GM23338 (cell line): Measurements from ENCODE around the gene UBR2.

ENCODE experiments used
- CREB1 ChIP-seq: fragments of 250-450 bp; sonication (Bioruptor Pico); IDR thresholded peaks from 2 replicates; pipeline ENCODE4 v1.5.0; 2020; ENCODE audit warnings: low read depth, mild to moderate bottlenecking, moderate library complexity
- CTCF ChIP-seq, 2 experiments: fragments of 200-600 bp in 1 of 2; sonication (generic) in 1 of 2; conservative IDR thresholded peaks; 2 replicates each; pipeline versions ENCODE4 v1.5.1 to v1.6.1; 2016 to 2017; ENCODE audit warnings: antibody characterized with exemption in 2 of 2, low read depth in 2 of 2, mild to moderate bottlenecking in 2 of 2, moderate library complexity in 1 of 2
- EZH2 ChIP-seq: fragments of 200-600 bp; sonication (generic); IDR thresholded peaks from one replicate; pipeline ENCODE4 v1.8.0; 2017; ENCODE audit warnings: antibody characterized with exemption, mild to moderate bottlenecking, low read depth; ENCODE audit not compliant: unreplicated experiment
- EZH2phosphoT487 ChIP-seq: fragments of 200-600 bp; sonication (generic); IDR thresholded peaks from one replicate; pipeline ENCODE4 v1.8.1; 2018; ENCODE audit warnings: antibody characterized with exemption; ENCODE audit not compliant: unreplicated experiment
- JUNB ChIP-seq: IDR thresholded peaks from one replicate; pipeline ENCODE4 v1.6.1; 2016; ENCODE audit warnings: antibody characterized with exemption; ENCODE audit not compliant: unreplicated experiment
- NANOG ChIP-seq: IDR thresholded peaks from 2 replicates; pipeline ENCODE4 v1.6.1; 2016; ENCODE audit warnings: antibody characterized with exemption, borderline replicate concordance
- POLR2AphosphoS5 ChIP-seq: IDR thresholded peaks from 2 replicates; pipeline ENCODE4 v1.6.1; 2016; ENCODE audit warnings: antibody characterized with exemption, low read depth
- REST ChIP-seq: IDR thresholded peaks from one replicate; pipeline ENCODE4 v1.6.1; 2018; ENCODE audit warnings: antibody characterized with exemption; ENCODE audit not compliant: unreplicated experiment
- STAT1 ChIP-seq: IDR thresholded peaks from one replicate; pipeline ENCODE4 v1.6.1; 2016; ENCODE audit warnings: antibody characterized with exemption; ENCODE audit not compliant: unreplicated experiment
- ZNF114 ChIP-seq: fragments of 250-450 bp; sonication (Bioruptor Pico); IDR thresholded peaks from 2 replicates; pipeline ENCODE4 v1.5.0; 2020; ENCODE audit warnings: mild to moderate bottlenecking, moderate library complexity

GRCh38 chr6:42628604-42629003 lies 64.8 kb downstream of the UBR2 start:
- TF ChIP-seq POLR2AphosphoS5 (no peak), CTCF (conservative IDR thresholded peaks at IDR 0.05; ENCODE audit: low read depth in 2 of 2) (no peak), ZNF114 (no peak), CREB1 (CRISPR knock-in tag) (no peak), EZH2phosphoT487 (no peak), EZH2 (no peak), STAT1 (no peak), NANOG (no peak), JUNB (no peak), REST (no peak)
